ENCODE data around the gene TOR1B.

TOR1B gene

GRCh38 chr9:129814432-129815223, 11.6 kb downstream of the TOR1B start:
- no peak for DNase-seq (ENCODE audit: low read depth, low spot score)

GRCh38 chr9:129815278-129815677, 12.3 kb downstream of the TOR1B start:
- DNase-seq (ENCODE audit: low read depth, low spot score): no peak

GRCh38 chr9:129816501-129817435, 13.8 kb downstream of the TOR1B start:
- no peak for DNase-seq (ENCODE audit: low read depth, low spot score)

- DNase-seq (ENCODE audit: low read depth, low spot score): no peak
These were observed 20.0 kb downstream of the TOR1B start for GRCh38 chr9:129822898-129823541.

GRCh38 chr9:129823542-129823934, 20.6 kb downstream of the TOR1B start:
- DNase-seq (ENCODE audit: low read depth, low spot score): no peak

- DNase-seq (ENCODE audit: low read depth, low spot score): peak; percentile 72
These were observed 21.1 kb downstream of the TOR1B start, which contains the start of gene TOR1A for GRCh38 chr9:129823935-129824601. TOR1A (minus strand) TSS chr9:129824136; CDS start chr9:129824085, 51 bp downstream.

GRCh38 chr9:129826344-129826743, 23.4 kb downstream of the TOR1B start:
- DNase-seq (ENCODE audit: low read depth, low spot score): no peak

GRCh38 chr9:129826759-129827158, 23.8 kb downstream of the TOR1B start:
- DNase-seq (ENCODE audit: low read depth, low spot score): no peak

- DNase-seq (ENCODE audit: low read depth, low spot score): no peak
These were observed 25.1 kb downstream of the TOR1B start for GRCh38 chr9:129828051-129828450.

GRCh38 chr9:129828969-129829368, 26.0 kb downstream of the TOR1B start:
- DNase-seq (ENCODE audit: low read depth, low spot score): no peak

GRCh38 chr9:129832982-129833381, 30.0 kb downstream of the TOR1B start:
- DNase-seq (ENCODE audit: low read depth, low spot score): no peak

- DNase-seq (ENCODE audit: low read depth, low spot score): no peak
These were observed 31.6 kb downstream of the TOR1B start for GRCh38 chr9:129834489-129835127.

- peak; percentile 85 for DNase-seq (ENCODE audit: low read depth, low spot score)
These were observed 32.3 kb downstream of the TOR1B start, which contains the start of the genes C9orf78 and USP20 for GRCh38 chr9:129835128-129835859. C9orf78 (minus strand) TSS chr9:129835275; CDS start chr9:129835221, 54 bp downstream. USP20 (plus strand) TSS chr9:129835458; CDS start chr9:129852556, 17,098 bp downstream.

- DNase-seq (ENCODE audit: low read depth, low spot score): no peak
These were observed 32.9 kb downstream of the TOR1B start for GRCh38 chr9:129835860-129836223.

GRCh38 chr9:129836311-129837007, 33.5 kb downstream of the TOR1B start:
- DNase-seq (ENCODE audit: low read depth, low spot score): no peak

GRCh38 chr9:129838707-129839259, 35.8 kb downstream of the TOR1B start:
- DNase-seq (ENCODE audit: low read depth, low spot score): no peak

GRCh38 chr9:129839324-129840023, 36.5 kb downstream of the TOR1B start:
- DNase-seq (ENCODE audit: low read depth, low spot score): no peak

- DNase-seq (ENCODE audit: low read depth, low spot score): no peak
These were observed 37.0 kb downstream of the TOR1B start for GRCh38 chr9:129840034-129840433.
